Measurements from ENCODE around the gene ZNF474.

ZNF474 gene

DNA sequence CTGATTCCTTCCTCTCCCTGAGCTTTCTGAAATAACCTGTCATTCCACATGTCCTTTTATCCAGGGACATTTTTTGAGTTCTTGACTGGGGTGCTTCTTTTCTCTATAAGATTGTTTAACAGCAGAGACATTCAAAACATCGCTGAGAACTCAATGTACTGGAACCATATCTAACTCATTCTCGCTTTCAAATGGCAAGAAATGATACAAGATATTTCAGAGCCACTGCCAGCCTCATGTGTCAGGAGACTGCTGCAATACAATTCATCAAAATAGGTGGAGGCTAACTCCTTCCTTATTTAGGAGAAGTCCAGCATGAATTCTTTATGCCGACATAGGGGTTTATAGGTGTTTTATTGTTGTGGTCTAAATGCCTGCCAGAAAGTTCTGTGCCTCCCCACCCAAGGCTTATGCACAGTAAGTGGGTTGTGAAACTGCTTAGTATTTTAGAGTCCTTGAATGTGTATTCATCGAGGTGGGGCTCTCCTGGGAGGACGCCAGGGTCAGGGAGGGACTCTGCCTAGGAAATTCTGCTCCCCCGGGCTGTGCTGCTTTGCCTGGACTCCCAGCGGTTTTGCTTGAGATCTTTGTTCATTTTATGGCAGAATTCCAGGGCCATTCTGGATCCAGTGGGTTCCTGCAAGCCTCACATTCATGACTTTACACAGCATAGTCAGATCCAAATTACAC, 53.9 kb downstream of the ZNF474 start:
- no peak for DNase-seq

- DNase-seq, result no peak
These were observed 54.4 kb downstream of the ZNF474 start for GRCh38 chr5:122183788-122184170.

DNA sequence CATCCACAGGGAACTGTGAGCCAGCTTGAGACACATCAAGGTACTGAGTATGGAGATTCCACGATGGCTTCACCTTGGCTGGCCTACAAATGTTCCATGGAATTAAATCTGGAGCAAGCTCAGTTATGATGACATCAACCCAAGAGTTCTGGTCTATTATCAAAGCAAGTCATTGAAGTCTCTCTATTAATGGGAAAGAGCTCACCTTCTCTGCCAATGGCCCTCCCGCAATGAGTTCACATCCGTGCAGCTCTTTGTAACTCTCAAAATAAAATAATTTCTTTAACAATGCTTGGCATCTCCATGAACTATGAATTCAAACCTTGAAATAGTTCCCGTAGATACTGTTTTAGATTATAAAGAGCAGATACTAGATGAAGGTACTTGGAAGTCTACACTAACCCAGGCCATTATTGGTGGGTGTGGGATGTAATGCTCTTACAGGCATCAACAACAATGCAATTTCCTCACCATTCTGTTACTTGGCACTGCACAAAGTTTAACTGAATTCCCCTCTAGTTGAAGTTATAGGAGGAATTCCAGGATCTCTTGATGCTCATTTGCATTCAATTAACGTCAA, 55.4 kb downstream of the ZNF474 start:
- DNase-seq, result no peak

DNA sequence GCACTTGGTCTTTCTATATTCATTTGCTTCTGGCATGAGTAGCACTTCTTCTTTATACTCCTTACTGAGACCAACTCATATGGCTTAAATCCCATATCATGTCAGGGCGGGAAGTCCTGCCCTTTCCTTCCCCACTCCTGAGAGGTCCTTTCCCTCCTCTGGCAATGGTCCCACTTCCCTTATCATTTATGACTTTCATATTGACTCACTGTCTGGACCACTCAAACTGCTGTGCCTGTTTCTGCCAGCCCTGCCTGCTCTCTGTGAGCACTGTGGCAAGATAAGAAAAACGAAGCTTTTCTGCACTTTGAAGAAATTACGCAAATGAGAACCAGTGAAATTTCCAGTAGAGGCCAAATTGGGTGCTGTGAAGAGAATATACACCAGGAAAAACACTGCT, 58.1 kb downstream of the ZNF474 start:
- no peak for DNase-seq

DNA sequence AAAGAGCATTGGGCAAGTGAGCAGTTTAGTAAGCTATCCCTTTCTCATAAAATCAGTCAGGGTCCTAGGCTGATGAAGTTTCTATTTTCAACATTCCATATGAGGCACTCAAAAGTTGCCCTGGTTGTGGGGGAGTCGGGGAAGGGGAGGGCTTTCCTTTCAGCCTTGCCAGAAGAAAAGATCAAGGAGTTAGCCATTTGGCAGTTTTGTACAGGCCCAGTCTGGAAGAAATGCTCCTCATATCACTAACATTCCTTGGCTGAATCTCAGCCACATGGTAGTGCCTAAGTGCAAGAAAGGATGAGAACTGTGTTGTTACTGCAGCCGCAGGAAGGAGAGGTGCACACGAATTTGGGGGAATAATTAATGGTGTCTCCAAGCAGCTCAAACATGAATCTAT, 60.8 kb downstream of the ZNF474 start:
- DNase-seq, result no peak

DNA sequence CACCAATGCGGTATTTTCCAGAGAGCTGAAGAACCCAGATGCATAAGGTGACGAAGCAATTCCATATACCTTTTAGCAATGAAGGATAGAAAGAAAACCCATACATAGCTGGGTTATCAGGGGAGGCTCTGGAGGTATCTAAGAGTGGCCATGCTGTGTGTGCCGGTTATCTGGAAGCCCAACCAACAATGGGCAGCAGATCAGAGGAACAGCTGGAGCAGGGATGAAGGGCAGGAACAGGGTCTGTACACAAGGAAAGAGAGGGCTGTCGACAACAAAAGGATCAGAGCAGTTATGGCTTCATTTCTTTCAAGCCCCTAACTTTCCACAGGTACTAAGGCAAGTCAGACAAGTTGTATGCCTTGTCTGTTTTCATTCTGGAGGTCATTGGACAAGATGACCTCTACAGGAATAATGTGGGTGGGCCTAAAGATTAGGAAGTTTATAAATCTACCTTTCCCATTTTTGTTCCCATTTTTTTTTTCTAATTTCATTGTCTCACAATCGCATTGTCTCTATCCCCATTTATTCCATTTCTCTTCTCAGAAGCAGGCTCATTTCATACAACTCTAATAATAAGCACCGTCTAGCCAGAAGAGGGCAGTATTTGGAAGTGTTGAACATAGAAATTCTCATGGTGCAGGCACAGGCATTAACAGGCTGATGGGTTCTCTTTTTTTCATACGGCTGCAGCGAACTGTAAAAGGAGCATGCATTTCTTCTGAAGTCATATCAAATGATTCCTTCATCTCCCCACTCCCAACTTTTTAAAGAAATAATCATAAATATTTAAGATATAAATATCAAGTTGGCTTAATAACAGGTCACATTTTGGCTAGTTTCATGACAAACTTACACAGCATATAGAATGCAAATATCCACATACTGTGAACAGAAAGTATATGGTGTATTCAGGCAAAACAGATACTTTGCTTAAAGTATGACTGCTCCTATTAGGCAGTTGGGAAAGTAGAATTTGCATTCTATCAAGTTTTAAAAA, 63.5 kb downstream of the ZNF474 start:
- peak; percentile 73 for DNase-seq

- peak; percentile 87 for DNase-seq
These were observed 66.6 kb downstream of the ZNF474 start for GRCh38 chr5:122195802-122196394.

DNA sequence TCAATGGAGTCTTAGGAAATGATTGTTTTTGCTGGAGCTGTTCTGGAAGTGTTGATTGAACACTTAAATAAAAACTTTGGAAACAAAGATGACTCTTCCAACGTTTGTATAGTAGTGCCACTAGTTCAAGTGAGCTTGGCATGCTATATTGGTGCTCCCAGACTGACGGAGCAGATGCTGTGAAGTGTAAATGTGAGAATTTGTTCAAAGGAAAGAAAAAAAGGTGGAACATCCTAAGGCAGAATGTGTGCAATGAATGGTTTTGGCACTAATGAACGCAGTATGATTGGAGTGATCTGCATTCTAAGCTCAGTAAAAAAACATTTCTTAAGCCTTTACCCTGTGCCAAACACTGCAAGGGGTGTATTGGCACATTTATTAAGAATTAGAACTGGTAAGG, 69.8 kb downstream of the ZNF474 start:
- no peak for DNase-seq

GRCh38 chr5:122200450-122200849, 71.1 kb downstream of the ZNF474 start:
- DNase-seq, result no peak

DNA sequence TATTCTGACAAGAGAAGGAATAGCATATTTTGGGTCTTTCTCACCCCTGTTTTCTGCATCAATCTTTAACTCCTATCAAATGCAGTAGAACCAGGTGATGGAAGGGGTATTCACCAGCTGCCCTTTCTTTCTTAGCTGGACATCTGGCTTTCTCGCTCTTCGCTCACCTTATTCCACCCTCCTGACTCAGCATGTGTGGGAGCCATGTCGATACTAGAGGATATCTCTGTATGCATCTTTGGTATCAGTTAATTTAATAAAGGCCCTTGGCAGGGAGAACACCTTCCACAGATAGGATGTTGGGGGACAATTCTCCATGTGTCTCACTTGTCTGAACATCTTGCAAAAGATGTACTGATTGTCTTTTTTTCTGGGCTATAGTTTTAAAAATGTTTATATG, 71.5 kb downstream of the ZNF474 start:
- DNase-seq, result no peak

- no peak for DNase-seq
These were observed 72.0 kb downstream of the ZNF474 start for GRCh38 chr5:122201365-122201764.

DNA sequence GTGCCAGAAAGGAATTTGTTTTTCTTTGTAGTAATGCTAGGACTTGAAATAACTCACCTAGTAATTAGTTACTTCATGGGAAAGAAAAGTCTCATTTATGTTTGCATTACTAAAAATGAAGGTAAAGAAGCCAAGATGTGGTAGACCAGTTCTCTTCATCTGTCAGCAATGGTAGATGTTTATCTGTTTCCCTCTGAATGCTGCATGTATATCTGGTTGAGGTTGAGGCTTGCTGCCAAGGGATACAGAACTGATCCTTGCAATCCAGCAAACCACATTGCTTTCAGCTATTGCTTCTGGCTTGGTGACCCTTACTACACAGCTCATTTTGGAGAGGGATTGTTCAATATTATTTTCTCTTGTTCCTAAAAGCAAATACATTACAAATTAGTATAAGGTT, 73.6 kb downstream of the ZNF474 start:
- DNase-seq, result no peak
